ENCODE results near the gene HCN3.
"Not testable (repeated sequence)": the region's sequence is repeated elsewhere in the genome, so short reads cannot be mapped to it uniquely, and the experiment has no call there.

The HCN3 gene

GRCh38 chr1:155232001-155232978 lies 45.0 kb upstream of the HCN3 start:
- H2BK15ac ChIP-seq (ENCODE audit: low read length); H2AK5ac ChIP-seq (ENCODE audit: low read depth, low read length); DNase-seq (ENCODE audit: low spot score); H3K79me1 ChIP-seq (ENCODE audit: low read depth, low read length); H3K9me3 ChIP-seq (replicated peaks in 1 of 2; ENCODE audit: control insufficient read depth in 2 of 2, insufficient read depth in 1 of 2, low read depth in 1 of 2, low read length in 2 of 2); H3K27ac ChIP-seq (replicated peaks; ENCODE audit: low read length); H3K4ac ChIP-seq (ENCODE audit: low read length); H3K14ac ChIP-seq (ENCODE audit: low read length); H3K9ac ChIP-seq (ENCODE audit: low read depth, low read length, poor library complexity); H3K27me3 ChIP-seq (ENCODE audit: control insufficient read depth in 3 of 3, insufficient read depth in 3 of 3, low read depth in 1 of 3, low read length in 3 of 3); H3K4me2 ChIP-seq (ENCODE audit: insufficient read depth, low read length, poor library complexity, severe bottlenecking); H3K4me1 ChIP-seq (ENCODE audit: control insufficient read depth in 2 of 2, insufficient read depth in 1 of 2, low read depth in 1 of 2, low read length in 2 of 2); H2BK5ac ChIP-seq (ENCODE audit: low read length); H2BK12ac ChIP-seq (ENCODE audit: low read length); H2AFZ ChIP-seq (ENCODE audit: low read length); H4K8ac ChIP-seq (ENCODE audit: low read depth, low read length); H3K18ac ChIP-seq (ENCODE audit: low read length); H3K23ac ChIP-seq (ENCODE audit: low read depth, low read length, poor library complexity); H4K91ac ChIP-seq (ENCODE audit: low read depth, low read length, poor library complexity); H2BK120ac ChIP-seq (ENCODE audit: low read depth, low read length); H3K4me3 ChIP-seq (ENCODE audit: low read length in 2 of 2): not testable (repeated sequence)
- no CpG with 5 or more reads among the region's 13 CpGs for whole genome bisulfite sequencing, 2 donors (ENCODE audit: extremely low coverage in 2 of 2, insufficient read length in 2 of 2, insufficient replicate concordance in 1 of 2)
- H3K36me3 ChIP-seq (replicated peaks in 1 of 2; ENCODE audit: control insufficient read depth in 2 of 2, insufficient read depth in 2 of 2, low read length in 2 of 2): peaks cover 5 to 18% of the 10 kb centered on the region in 2 donors

GRCh38 chr1:155233502-155233901 lies 43.8 kb upstream of the HCN3 start:
- H3K79me1 ChIP-seq (ENCODE audit: low read depth, low read length); H3K9ac ChIP-seq (ENCODE audit: low read depth, low read length, poor library complexity); H2BK120ac ChIP-seq (ENCODE audit: low read depth, low read length); H3K9me3 ChIP-seq (replicated peaks in 1 of 2; ENCODE audit: control insufficient read depth in 2 of 2, insufficient read depth in 1 of 2, low read depth in 1 of 2, low read length in 2 of 2); H2AK5ac ChIP-seq (ENCODE audit: low read depth, low read length); H2BK5ac ChIP-seq (ENCODE audit: low read length); H3K14ac ChIP-seq (ENCODE audit: low read length); H2BK15ac ChIP-seq (ENCODE audit: low read length); H4K8ac ChIP-seq (ENCODE audit: low read depth, low read length); H4K91ac ChIP-seq (ENCODE audit: low read depth, low read length, poor library complexity); H3K4me2 ChIP-seq (ENCODE audit: insufficient read depth, low read length, poor library complexity, severe bottlenecking); H2BK12ac ChIP-seq (ENCODE audit: low read length); H3K18ac ChIP-seq (ENCODE audit: low read length); H3K27ac ChIP-seq (replicated peaks; ENCODE audit: low read length); H3K4me1 ChIP-seq (ENCODE audit: control insufficient read depth in 2 of 2, insufficient read depth in 1 of 2, low read depth in 1 of 2, low read length in 2 of 2); DNase-seq (ENCODE audit: low spot score); H3K4ac ChIP-seq (ENCODE audit: low read length); H3K23ac ChIP-seq (ENCODE audit: low read depth, low read length, poor library complexity); H3K4me3 ChIP-seq (ENCODE audit: low read length in 2 of 2); H2AFZ ChIP-seq (ENCODE audit: low read length); H3K27me3 ChIP-seq (ENCODE audit: control insufficient read depth in 3 of 3, insufficient read depth in 3 of 3, low read depth in 1 of 3, low read length in 3 of 3): not testable (repeated sequence)
- WGBS, 2 donors (ENCODE audit: extremely low coverage in 2 of 2, insufficient read length in 2 of 2, insufficient replicate concordance in 1 of 2): no CpG with 5 or more reads among the region's 5 CpGs
- peaks cover 5 to 24% of the 10 kb centered on the region in 2 donors for H3K36me3 ChIP-seq (replicated peaks in 1 of 2; ENCODE audit: control insufficient read depth in 2 of 2, insufficient read depth in 2 of 2, low read length in 2 of 2)

GRCh38 chr1:155235375-155235774 lies 41.9 kb upstream of the HCN3 start:
- H3K27ac ChIP-seq (replicated peaks; ENCODE audit: low read length); H4K91ac ChIP-seq (ENCODE audit: low read depth, low read length, poor library complexity); H3K23ac ChIP-seq (ENCODE audit: low read depth, low read length, poor library complexity); H3K4ac ChIP-seq (ENCODE audit: low read length); H3K9ac ChIP-seq (ENCODE audit: low read depth, low read length, poor library complexity); DNase-seq (ENCODE audit: low spot score); H3K27me3 ChIP-seq (ENCODE audit: control insufficient read depth in 3 of 3, insufficient read depth in 3 of 3, low read depth in 1 of 3, low read length in 3 of 3); H2BK5ac ChIP-seq (ENCODE audit: low read length); H2AFZ ChIP-seq (ENCODE audit: low read length); H3K4me1 ChIP-seq (ENCODE audit: control insufficient read depth in 2 of 2, insufficient read depth in 1 of 2, low read depth in 1 of 2, low read length in 2 of 2); H3K4me2 ChIP-seq (ENCODE audit: insufficient read depth, low read length, poor library complexity, severe bottlenecking); H3K4me3 ChIP-seq (ENCODE audit: low read length in 2 of 2); H2BK15ac ChIP-seq (ENCODE audit: low read length); H3K14ac ChIP-seq (ENCODE audit: low read length); H2BK120ac ChIP-seq (ENCODE audit: low read depth, low read length); H3K18ac ChIP-seq (ENCODE audit: low read length); H3K9me3 ChIP-seq (replicated peaks in 1 of 2; ENCODE audit: control insufficient read depth in 2 of 2, insufficient read depth in 1 of 2, low read depth in 1 of 2, low read length in 2 of 2); H3K79me1 ChIP-seq (ENCODE audit: low read depth, low read length); H4K8ac ChIP-seq (ENCODE audit: low read depth, low read length); H2AK5ac ChIP-seq (ENCODE audit: low read depth, low read length); H2BK12ac ChIP-seq (ENCODE audit: low read length): not testable (repeated sequence)
- H3K36me3 ChIP-seq (replicated peaks in 1 of 2; ENCODE audit: control insufficient read depth in 2 of 2, insufficient read depth in 2 of 2, low read length in 2 of 2): peaks cover 5 to 24% of the 10 kb centered on the region in 2 donors
- no CpG with 5 or more reads among the region's 9 CpGs for WGBS, 2 donors (ENCODE audit: extremely low coverage in 2 of 2, insufficient read length in 2 of 2, insufficient replicate concordance in 1 of 2)

- no peak overlapping the region for H3K9ac ChIP-seq (ENCODE audit: low read depth, low read length, poor library complexity)
- H3K9me3 ChIP-seq (replicated peaks in 1 of 2; ENCODE audit: control insufficient read depth in 2 of 2, insufficient read depth in 1 of 2, low read depth in 1 of 2, low read length in 2 of 2): no peaks in the 10 kb centered on the region
- H2AFZ ChIP-seq (ENCODE audit: low read length): no peak overlapping the region
- H4K8ac ChIP-seq (ENCODE audit: low read depth, low read length): no peak overlapping the region
- H3K36me3 ChIP-seq (replicated peaks in 1 of 2; ENCODE audit: control insufficient read depth in 2 of 2, insufficient read depth in 2 of 2, low read length in 2 of 2): peaks cover 5 to 24% of the 10 kb centered on the region in 2 donors
- no peak overlapping the region for H2BK15ac ChIP-seq (ENCODE audit: low read length)
- H3K14ac ChIP-seq (ENCODE audit: low read length): no peak overlapping the region
- no peaks in the 10 kb centered on the region for H3K79me1 ChIP-seq (ENCODE audit: low read depth, low read length)
- no peak overlapping the region for H3K4me2 ChIP-seq (ENCODE audit: insufficient read depth, low read length, poor library complexity, severe bottlenecking)
- no peak overlapping the region for H2BK120ac ChIP-seq (ENCODE audit: low read depth, low read length)
- no peak overlapping the region for H3K18ac ChIP-seq (ENCODE audit: low read length)
- no peak overlapping the region for H2AK5ac ChIP-seq (ENCODE audit: low read depth, low read length)
- no peaks in the 10 kb centered on the region for H3K27me3 ChIP-seq (ENCODE audit: control insufficient read depth in 3 of 3, insufficient read depth in 3 of 3, low read depth in 1 of 3, low read length in 3 of 3)
- H3K4me3 ChIP-seq (ENCODE audit: low read length in 2 of 2): no peak overlapping the region
- H3K23ac ChIP-seq (ENCODE audit: low read depth, low read length, poor library complexity): no peak overlapping the region
- no peak overlapping the region for H3K27ac ChIP-seq (replicated peaks; ENCODE audit: low read length)
- no peak overlapping the region for H4K91ac ChIP-seq (ENCODE audit: low read depth, low read length, poor library complexity)
- H2BK5ac ChIP-seq (ENCODE audit: low read length): no peak overlapping the region
- no peak for DNase-seq (ENCODE audit: low spot score)
- H3K4ac ChIP-seq (ENCODE audit: low read length): no peak overlapping the region
- no CpG with 5 or more reads among the region's 5 CpGs for WGBS, 2 donors (ENCODE audit: extremely low coverage in 2 of 2, insufficient read length in 2 of 2, insufficient replicate concordance in 1 of 2)
- no peaks in the 10 kb centered on the region for H3K4me1 ChIP-seq (ENCODE audit: control insufficient read depth in 2 of 2, insufficient read depth in 1 of 2, low read depth in 1 of 2, low read length in 2 of 2)
- H2BK12ac ChIP-seq (ENCODE audit: low read length): no peak overlapping the region
Measured at GRCh38 chr1:155236451-155236850, 40.8 kb upstream of the HCN3 start.

Data from neuronal stem cell (in vitro differentiated cells).